ENCODE results near the gene PDCD6IP.
"Not testable (repeated sequence)": the region's sequence is repeated elsewhere in the genome, so short reads cannot be mapped to it uniquely, and the experiment has no call there.

The PDCD6IP gene

GRCh38 chr3:33798418-33799201 is at the start of gene PDCD6IP:
Gene PDCD6IP, plus strand, starts transcription at chr3:33798630. Its CDS starts 99 bp downstream, at chr3:33798729.
- in situ Hi-C loops (cut with HindIII; ENCODE audit: low pct_ligation_motif_present, low pct_unique_long_range_greater_than_20kb, low sequenced_read_pairs): no loop called here
- DNase-seq: peak; percentile 89

DNA sequence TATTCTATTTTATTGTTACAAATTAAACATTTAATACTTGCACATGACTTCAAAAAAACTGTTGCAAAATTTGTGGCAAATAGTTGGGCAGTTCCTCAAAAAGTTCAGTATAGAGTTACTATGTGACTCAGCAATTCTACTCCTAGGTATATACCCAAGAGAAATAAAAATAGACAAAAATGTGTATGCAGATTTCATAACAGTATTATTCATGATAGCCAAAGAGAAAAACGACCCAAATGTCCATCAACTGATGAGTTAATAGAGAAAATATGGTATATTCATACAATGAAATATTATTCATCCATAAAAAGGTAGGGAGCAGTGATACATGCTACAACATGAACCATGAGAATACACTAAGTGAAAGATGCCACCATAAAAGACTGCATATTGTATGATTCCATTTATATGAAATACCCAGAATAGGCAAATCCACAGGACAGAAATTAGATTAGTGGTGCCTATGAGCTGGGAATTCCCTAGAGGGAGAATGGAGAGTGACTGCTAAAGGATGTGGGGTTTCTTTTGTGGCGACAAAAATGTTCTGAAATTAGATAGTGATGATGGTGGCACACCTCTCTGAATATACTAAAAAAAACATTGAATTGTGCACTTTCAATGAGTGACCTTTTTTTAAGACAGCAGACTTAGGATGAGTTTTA is 48.8 kb upstream of the PDCD6IP start:
- in situ Hi-C loops (cut with HindIII; ENCODE audit: low pct_ligation_motif_present, low pct_unique_long_range_greater_than_20kb, low sequenced_read_pairs): no loop called here
- DNase-seq: no peak

DNA sequence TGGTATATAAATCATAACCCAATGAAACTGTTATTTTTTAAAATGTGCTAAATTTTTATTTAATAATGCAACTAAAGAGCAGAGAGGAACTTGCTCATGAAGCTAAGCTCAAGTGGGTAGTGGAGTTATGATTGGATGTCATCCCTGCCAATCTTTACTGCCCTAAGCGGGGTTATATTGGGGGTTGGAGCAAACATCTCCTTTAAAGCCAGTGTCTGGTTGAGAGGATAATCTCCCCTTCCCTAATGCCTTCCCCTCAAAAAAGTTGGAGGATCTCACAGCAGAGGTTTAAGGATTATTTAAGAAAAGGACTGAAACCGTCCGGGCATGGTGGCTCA is 48.2 kb upstream of the PDCD6IP start:
- in situ Hi-C loops (cut with HindIII; ENCODE audit: low pct_ligation_motif_present, low pct_unique_long_range_greater_than_20kb, low sequenced_read_pairs): no loop called here
- no peak for DNase-seq

DNA sequence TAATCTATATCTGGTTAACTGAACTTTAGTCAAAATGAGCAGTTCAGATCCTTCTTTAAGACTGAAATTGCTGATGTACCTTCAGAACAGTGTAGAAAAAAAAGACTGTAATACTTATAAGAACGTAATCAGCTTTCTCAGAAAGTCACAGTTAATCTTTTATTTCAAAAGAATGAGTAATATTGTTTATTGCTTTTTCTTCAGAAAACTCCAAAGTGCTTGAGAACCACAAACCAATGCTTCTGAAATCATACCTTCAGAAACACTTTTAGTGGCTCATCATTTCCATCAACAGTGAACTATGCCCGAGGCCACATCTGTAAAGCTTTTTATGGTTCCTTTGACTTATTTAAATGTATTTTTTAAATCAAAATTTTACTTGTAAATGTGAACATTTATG is 47.1 kb upstream of the PDCD6IP start:
- DNase-seq: no peak
- in situ Hi-C loops (cut with HindIII; ENCODE audit: low pct_ligation_motif_present, low pct_unique_long_range_greater_than_20kb, low sequenced_read_pairs): no loop called here

DNA sequence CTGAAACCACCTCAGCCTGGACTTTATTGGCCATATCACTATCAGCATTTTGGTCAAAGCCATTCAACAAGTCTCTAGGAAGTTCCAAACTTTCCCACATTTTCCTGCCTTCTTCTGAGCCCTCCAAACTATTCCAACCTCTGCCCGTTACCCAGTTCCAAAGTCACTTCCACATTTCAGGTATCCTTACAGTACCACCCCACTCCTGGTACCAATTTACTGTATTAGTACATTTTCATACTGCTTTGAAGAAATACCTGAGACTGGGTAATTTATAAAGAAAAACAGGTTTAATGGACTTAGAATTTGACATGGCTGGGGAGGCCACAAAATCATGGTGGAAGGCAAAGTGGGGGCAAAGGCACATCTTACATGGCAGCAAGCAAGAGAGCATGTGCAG is 44.0 kb upstream of the PDCD6IP start:
- in situ Hi-C loops (cut with HindIII; ENCODE audit: low pct_ligation_motif_present, low pct_unique_long_range_greater_than_20kb, low sequenced_read_pairs); DNase-seq: not testable (repeated sequence)

DNA sequence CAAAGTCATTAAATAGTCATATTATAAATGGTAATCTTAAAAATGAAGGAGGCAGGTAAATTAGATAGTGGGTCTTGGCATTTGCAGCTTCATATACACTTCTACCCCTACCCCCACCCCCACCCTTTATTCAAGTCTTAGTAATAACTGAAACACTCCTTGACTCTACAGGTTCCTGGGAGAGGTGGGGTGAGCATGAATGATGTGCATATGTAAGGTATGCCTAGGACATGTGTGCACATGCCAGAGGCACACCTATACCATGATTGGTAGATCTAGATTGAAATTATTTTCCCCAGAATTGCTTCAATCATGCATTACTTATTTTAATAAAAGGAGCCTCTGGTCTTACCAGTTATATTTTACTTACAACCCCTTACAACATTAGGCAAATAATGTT is 40.1 kb upstream of the PDCD6IP start:
- in situ Hi-C loops (cut with HindIII; ENCODE audit: low pct_ligation_motif_present, low pct_unique_long_range_greater_than_20kb, low sequenced_read_pairs): no loop called here
- DNase-seq: no peak

DNA sequence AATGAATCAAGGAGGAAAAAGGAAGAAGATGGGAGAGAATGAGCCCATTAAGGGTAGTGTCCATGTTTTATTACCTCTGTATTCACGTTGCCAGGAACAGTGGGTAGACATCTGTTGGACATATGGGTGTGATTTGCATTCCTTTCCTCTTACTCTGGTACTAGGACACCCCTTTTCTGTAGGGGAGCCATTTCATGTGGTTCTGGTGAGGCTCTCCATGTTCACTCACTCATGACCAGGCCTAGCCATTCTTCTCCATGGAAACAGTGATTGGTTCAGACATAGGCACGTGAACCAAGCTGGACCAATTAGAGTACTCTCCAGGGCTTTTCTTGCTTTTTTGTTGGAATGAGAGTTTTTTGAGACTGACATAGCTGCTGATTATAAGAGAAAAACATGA is 39.6 kb upstream of the PDCD6IP start:
- peak; percentile 7 for DNase-seq
- in situ Hi-C loops (cut with HindIII; ENCODE audit: low pct_ligation_motif_present, low pct_unique_long_range_greater_than_20kb, low sequenced_read_pairs): no loop called here

GRCh38 chr3:33768578-33769330 is 29.7 kb upstream of the PDCD6IP start:
- in situ Hi-C loops (cut with HindIII; ENCODE audit: low pct_ligation_motif_present, low pct_unique_long_range_greater_than_20kb, low sequenced_read_pairs): no loop called here
- DNase-seq: no peak

DNA sequence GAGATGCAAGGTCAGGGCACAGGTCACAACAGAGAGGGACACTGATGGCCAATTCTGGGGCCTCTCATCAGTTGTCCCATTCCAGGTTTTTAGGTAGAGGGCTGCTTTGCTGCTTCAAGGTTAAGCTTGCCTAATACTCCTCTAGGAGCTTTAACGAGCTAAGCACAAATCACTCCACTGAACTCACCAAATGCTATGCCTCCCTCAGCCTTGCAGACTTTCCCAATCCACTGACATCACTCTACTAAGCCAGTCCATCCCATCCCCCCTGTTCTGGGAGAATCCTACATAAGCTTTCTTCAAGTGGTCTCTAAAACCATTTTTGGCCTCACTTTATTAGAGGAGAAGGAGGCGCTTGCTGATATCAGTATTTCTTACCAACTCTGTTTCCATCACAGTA is 24.8 kb upstream of the PDCD6IP start:
- DNase-seq: no peak
- in situ Hi-C loops (cut with HindIII; ENCODE audit: low pct_ligation_motif_present, low pct_unique_long_range_greater_than_20kb, low sequenced_read_pairs): no loop called here

GRCh38 chr3:33775363-33775762 is 23.1 kb upstream of the PDCD6IP start:
- in situ Hi-C loops (cut with HindIII; ENCODE audit: low pct_ligation_motif_present, low pct_unique_long_range_greater_than_20kb, low sequenced_read_pairs): no loop called here

GRCh38 chr3:33777996-33778395 is 20.4 kb upstream of the PDCD6IP start:
- in situ Hi-C loops (cut with HindIII; ENCODE audit: low pct_ligation_motif_present, low pct_unique_long_range_greater_than_20kb, low sequenced_read_pairs): no loop called here
- DNase-seq: no peak

More at GRCh38 chr3:33775363-33775762, 23.1 kb upstream of the PDCD6IP start:
- no peak for DNase-seq

- in situ Hi-C loops (cut with HindIII; ENCODE audit: low pct_ligation_motif_present, low pct_unique_long_range_greater_than_20kb, low sequenced_read_pairs): no loop called here
- DNase-seq: no peak
Measured at GRCh38 chr3:33779751-33780150, 18.7 kb upstream of the PDCD6IP start.

DNA sequence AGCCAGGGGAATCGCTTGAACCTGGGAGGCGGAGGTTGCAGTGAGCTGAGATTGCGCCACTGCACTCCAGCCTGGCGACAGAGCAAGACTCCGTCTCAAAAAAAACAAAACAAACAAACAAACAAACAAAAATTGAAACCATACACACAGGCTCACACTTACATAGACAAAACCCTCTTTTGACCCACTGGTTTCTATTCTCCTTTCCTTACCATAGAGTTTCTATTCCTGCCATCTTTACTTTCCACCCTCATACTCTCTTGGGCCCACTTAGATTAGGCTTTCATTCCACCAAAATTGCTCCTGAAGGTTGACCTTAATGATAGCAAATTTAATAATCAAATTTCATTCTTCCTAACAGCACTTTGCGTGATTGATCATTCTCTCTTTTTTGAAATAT is 17.0 kb upstream of the PDCD6IP start:
- DNase-seq; in situ Hi-C loops (cut with HindIII; ENCODE audit: low pct_ligation_motif_present, low pct_unique_long_range_greater_than_20kb, low sequenced_read_pairs): not testable (repeated sequence)

- in situ Hi-C loops (cut with HindIII; ENCODE audit: low pct_ligation_motif_present, low pct_unique_long_range_greater_than_20kb, low sequenced_read_pairs): no loop called here
- peak; percentile 70 for DNase-seq
Measured at GRCh38 chr3:33786565-33787327, 11.7 kb upstream of the PDCD6IP start.

DNA sequence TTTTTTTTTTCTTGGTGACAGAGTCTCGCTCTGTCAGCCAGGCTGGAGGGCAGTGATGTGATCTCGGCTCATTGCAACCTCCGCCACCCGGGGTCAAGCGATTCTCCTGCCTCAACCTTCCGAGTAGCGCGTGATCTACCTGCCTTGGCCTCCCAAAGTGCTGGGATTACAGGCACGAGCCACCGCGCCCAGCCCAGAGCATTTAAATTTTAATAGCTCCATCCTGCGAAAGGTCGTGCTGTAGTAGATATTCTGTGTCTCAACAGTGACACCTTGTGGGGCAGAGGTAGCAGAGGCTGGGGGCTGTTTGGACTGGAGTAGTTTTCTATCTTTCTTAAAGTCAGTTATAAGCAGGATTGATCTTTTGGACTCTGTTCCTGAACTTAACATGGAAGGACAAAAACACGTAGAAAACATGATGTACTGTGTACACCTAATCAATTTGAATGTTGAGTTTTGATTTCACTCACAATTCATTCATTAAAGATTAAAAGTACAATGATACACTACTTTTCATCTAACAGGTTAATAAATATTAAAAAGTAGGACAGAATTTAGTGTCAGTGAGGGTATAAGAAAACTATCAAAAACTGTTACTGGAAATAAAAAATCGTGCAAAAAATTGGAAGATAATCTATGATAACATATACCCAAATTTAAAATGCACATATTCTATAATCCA is 11.0 kb upstream of the PDCD6IP start:
- in situ Hi-C loops (cut with HindIII; ENCODE audit: low pct_ligation_motif_present, low pct_unique_long_range_greater_than_20kb, low sequenced_read_pairs): no loop called here
- DNase-seq: peak; percentile 66

DNA sequence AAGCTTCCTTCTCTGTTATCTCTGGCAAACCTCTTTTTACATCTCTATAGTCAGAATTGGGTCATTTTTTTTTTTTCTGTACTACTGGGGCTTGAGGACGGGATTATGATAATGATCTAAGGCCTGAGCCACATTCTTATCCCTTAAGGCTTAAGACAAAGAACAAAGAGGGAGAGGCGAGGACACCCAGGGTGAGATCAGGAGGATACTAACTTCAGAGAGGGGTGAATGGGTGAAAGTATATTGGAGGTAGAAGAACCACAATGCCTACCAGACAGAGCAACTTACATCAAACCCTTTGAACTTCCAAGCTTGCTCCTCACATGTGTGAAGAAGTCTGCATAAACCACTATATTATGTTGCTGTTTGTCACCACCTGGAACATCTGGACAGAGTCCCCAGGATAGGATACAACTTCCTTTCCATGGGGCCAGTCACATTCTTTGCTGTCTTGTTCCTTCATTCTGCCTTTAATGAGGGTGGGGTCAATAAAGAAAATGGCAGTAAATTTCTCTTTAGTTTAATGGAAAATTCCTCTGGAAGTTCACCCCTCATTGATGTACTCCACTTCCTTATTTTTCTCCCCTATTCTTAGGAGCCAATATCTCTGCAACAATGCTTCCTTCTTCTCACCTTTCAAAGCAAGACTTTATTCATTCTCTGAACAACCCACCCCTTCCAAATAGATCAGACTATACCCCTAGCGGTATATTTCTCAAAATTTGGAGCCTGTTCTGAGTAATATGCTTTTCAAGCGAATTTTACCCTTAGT is 9.1 kb upstream of the PDCD6IP start:
- DNase-seq: no peak
- in situ Hi-C loops (cut with HindIII; ENCODE audit: low pct_ligation_motif_present, low pct_unique_long_range_greater_than_20kb, low sequenced_read_pairs): no loop called here

- DNase-seq: no peak
- in situ Hi-C loops (cut with HindIII; ENCODE audit: low pct_ligation_motif_present, low pct_unique_long_range_greater_than_20kb, low sequenced_read_pairs): no loop called here
Measured at GRCh38 chr3:33790091-33790490, 8.3 kb upstream of the PDCD6IP start.

Measured in ACHN (cell line).